NOMO-1 treated with dmso at 0.1 percent for 144 hours (cell line): ENCODE measurements around the gene ACSS1.

ENCODE experiments used
- DNase-seq: peaks from one replicate; lab custom pipeline; 2025; ENCODE audit not compliant: unreplicated experiment; lab: John Stamatoyannopoulos, UW

ACSS1 gene

GRCh38 chr20:25058051-25058846 is at the start of gene ACSS1:
TSS of gene ACSS1 (minus strand) at chr20:25058139. CDS start at chr20:25058102, 37 bp downstream.
- peak; percentile 28 for DNase-seq

- no peak for DNase-seq
These were observed 45.6 kb upstream of the ACSS1 start for GRCh38 chr20:25103526-25103925.

GRCh38 chr20:25100914-25101313 is 43.0 kb upstream of the ACSS1 start:
- DNase-seq, result no peak

GRCh38 chr20:25099601-25100140 is 41.7 kb upstream of the ACSS1 start:
- no peak for DNase-seq

- no peak for DNase-seq
These were observed 39.6 kb upstream of the ACSS1 start for GRCh38 chr20:25097498-25097897.

GRCh38 chr20:25090492-25091429 is 32.8 kb upstream of the ACSS1 start:
- no peak for DNase-seq

- DNase-seq, result no peak
These were observed 31.7 kb upstream of the ACSS1 start for GRCh38 chr20:25089662-25090061.

- no peak for DNase-seq
These were observed 31.2 kb upstream of the ACSS1 start for GRCh38 chr20:25089096-25089495.

- no peak for DNase-seq
These were observed 30.3 kb upstream of the ACSS1 start for GRCh38 chr20:25088267-25088666.

GRCh38 chr20:25087186-25087929 is 29.4 kb upstream of the ACSS1 start:
- DNase-seq, result no peak

- no peak for DNase-seq
These were observed 28.0 kb upstream of the ACSS1 start for GRCh38 chr20:25085756-25086495.

- DNase-seq, result no peak
These were observed 26.8 kb upstream of the ACSS1 start for GRCh38 chr20:25084626-25085187.

- DNase-seq, result no peak
These were observed 26.1 kb upstream of the ACSS1 start for GRCh38 chr20:25083773-25084625.

- no peak for DNase-seq
These were observed 25.3 kb upstream of the ACSS1 start for GRCh38 chr20:25083141-25083772.

- no peak for DNase-seq
These were observed 24.5 kb upstream of the ACSS1 start for GRCh38 chr20:25082498-25082873.

GRCh38 chr20:25081730-25082497 is 24.0 kb upstream of the ACSS1 start, which contains the start of gene VSX1:
TSS of gene VSX1 (minus strand) at chr20:25082141. CDS start at chr20:25082096, 45 bp downstream.
- DNase-seq, result no peak

GRCh38 chr20:25081065-25081729 is 23.3 kb upstream of the ACSS1 start:
- DNase-seq, result no peak
